ENCODE measurements around the gene SHISAL2B.

SHISAL2B gene

DNA sequence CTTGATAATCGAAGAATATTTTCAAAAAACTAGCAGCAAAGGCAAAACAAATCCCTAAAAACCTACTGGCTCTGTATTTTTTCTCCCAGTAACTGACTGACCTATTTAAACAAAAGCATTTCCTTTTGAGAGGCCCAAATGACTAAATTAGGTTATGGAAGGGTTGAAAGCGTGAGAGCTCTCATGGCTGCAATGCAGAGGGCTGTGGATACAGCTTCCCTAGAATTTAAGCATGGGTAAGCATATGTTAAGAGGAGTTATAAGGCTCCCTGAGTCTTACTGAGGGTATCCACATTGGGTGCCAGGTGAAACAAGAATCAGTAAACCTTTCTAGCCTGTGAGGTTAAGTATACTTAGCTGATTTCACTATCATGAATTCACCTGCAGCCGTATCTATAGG lies 32.3 kb downstream of the SHISAL2B start:
- no peaks in the 10 kb centered on the region for H3K9me3 ChIP-seq (ENCODE audit: control extremely low read depth in 1 of 5, control insufficient read depth in 4 of 5, insufficient read depth in 2 of 5, low read depth in 1 of 5, low read length in 4 of 5)
- POLR2A ChIA-PET = interaction anchor here (0.5 kb wide), 1 partner anchor 10 kb away, joined by 4 read pairs; no protein-coding TSS in a partner anchor
- H3K4me3 ChIP-seq (ENCODE audit: control insufficient read depth in 1 of 7, extremely low read depth in 1 of 7, insufficient read depth in 4 of 7, low read depth in 2 of 7, low read length in 6 of 7) = no peak overlapping the region
- no peak for DNase-seq
- WGBS (ENCODE audit: insufficient coverage) = 100% methylated on average over 1 of the region's 3 CpGs
- H3K36me3 ChIP-seq (ENCODE audit: control insufficient read depth in 4 of 4, insufficient read depth in 4 of 4, low read length in 3 of 4) = peaks cover 4 to 23% (median 12%) of the 10 kb centered on the region in 4 experiments
- H3K27me3 ChIP-seq (replicated peaks in 2 of 5; ENCODE audit: control insufficient read depth in 4 of 5, insufficient read depth in 5 of 5, low read length in 4 of 5) = no peaks in the 10 kb centered on the region
- H3K27ac ChIP-seq (ENCODE audit: insufficient read depth in 1 of 2, low read depth in 1 of 2, low read length in 2 of 2, poor library complexity in 1 of 2, severe bottlenecking in 2 of 2) = no peak overlapping the region
- CTCF ChIA-PET = interaction anchor here (1.0 kb wide), 1 partner anchor 88 kb away, joined by 3 read pairs; no protein-coding TSS in a partner anchor
- H3K4me1 ChIP-seq (ENCODE audit: control extremely low read depth in 1 of 4, control insufficient read depth in 4 of 4, insufficient read depth in 4 of 4, low read length in 3 of 4) = no peaks in the 10 kb centered on the region

DNA sequence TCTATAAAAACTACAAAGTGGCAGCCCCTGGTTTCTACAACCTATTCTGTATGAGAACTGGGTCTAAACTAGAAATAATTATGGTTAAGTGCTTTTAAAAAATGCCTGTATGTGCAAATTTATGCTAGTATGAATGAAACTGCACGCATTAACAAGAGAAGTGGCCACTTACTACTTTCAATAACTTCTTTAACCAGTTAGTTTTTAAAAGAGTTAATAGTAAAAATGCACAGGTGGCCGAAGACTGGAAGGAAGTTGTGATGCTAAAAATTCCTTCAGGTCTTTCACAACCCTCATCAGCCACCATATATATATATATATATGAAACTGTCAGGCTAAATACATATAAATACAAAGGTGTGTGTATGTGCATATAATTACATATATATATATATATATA lies 36.8 kb downstream of the SHISAL2B start:
- DNase-seq = no peak
- WGBS (ENCODE audit: insufficient coverage) = no CpG with 5 or more reads among the region's 2 CpGs
- H3K9me3 ChIP-seq (ENCODE audit: control extremely low read depth in 1 of 5, control insufficient read depth in 4 of 5, insufficient read depth in 2 of 5, low read depth in 1 of 5, low read length in 4 of 5) = no peaks in the 10 kb centered on the region
- H3K27me3 ChIP-seq (replicated peaks in 2 of 5; ENCODE audit: control insufficient read depth in 4 of 5, insufficient read depth in 5 of 5, low read length in 4 of 5) = no peaks in the 10 kb centered on the region
- ChIA-PET CTCF (no interaction called here), POLR2A (no interaction called here)
- H3K27ac ChIP-seq (ENCODE audit: insufficient read depth in 1 of 2, low read depth in 1 of 2, low read length in 2 of 2, poor library complexity in 1 of 2, severe bottlenecking in 2 of 2) = no peak overlapping the region
- no peaks in the 10 kb centered on the region for H3K4me1 ChIP-seq (ENCODE audit: control extremely low read depth in 1 of 4, control insufficient read depth in 4 of 4, insufficient read depth in 4 of 4, low read length in 3 of 4)
- H3K4me3 ChIP-seq (ENCODE audit: control insufficient read depth in 1 of 7, extremely low read depth in 1 of 7, insufficient read depth in 4 of 7, low read depth in 2 of 7, low read length in 6 of 7) = no peak overlapping the region
- peaks cover 8 to 30% (median 19%) of the 10 kb centered on the region in 4 experiments for H3K36me3 ChIP-seq (ENCODE audit: control insufficient read depth in 4 of 4, insufficient read depth in 4 of 4, low read length in 3 of 4)

GRCh38 chr5:64742411-64742810 lies 52.1 kb downstream of the SHISAL2B start:
- Histone ChIP-seq H3K9me3 (ENCODE audit: control extremely low read depth in 1 of 5, control insufficient read depth in 4 of 5, insufficient read depth in 2 of 5, low read depth in 1 of 5, low read length in 4 of 5) (no peaks in the 10 kb centered on the region), H3K4me3 (ENCODE audit: control insufficient read depth in 1 of 7, extremely low read depth in 1 of 7, insufficient read depth in 4 of 7, low read depth in 2 of 7, low read length in 6 of 7) (no peak overlapping the region), H3K36me3 (ENCODE audit: control insufficient read depth in 4 of 4, insufficient read depth in 4 of 4, low read length in 3 of 4) (peaks cover 0 to 26% (median 18%) of the 10 kb centered on the region in 4 experiments), H3K4me1 (ENCODE audit: control extremely low read depth in 1 of 4, control insufficient read depth in 4 of 4, insufficient read depth in 4 of 4, low read length in 3 of 4) (no peaks in the 10 kb centered on the region), H3K27ac (ENCODE audit: insufficient read depth in 1 of 2, low read depth in 1 of 2, low read length in 2 of 2, poor library complexity in 1 of 2, severe bottlenecking in 2 of 2) (no peak overlapping the region), H3K27me3 (replicated peaks in 2 of 5; ENCODE audit: control insufficient read depth in 4 of 5, insufficient read depth in 5 of 5, low read length in 4 of 5) (no peaks in the 10 kb centered on the region)
- no CpG with 5 or more reads among the region's 1 CpG for WGBS (ENCODE audit: insufficient coverage)
- no peak for DNase-seq
- ChIA-PET CTCF (no interaction called here), POLR2A (no interaction called here)

- ChIA-PET POLR2A (no interaction called here), CTCF (no interaction called here)
- Histone ChIP-seq H3K27ac (ENCODE audit: insufficient read depth in 1 of 2, low read depth in 1 of 2, low read length in 2 of 2, poor library complexity in 1 of 2, severe bottlenecking in 2 of 2) (no peak overlapping the region), H3K36me3 (ENCODE audit: control insufficient read depth in 4 of 4, insufficient read depth in 4 of 4, low read length in 3 of 4) (peaks cover 0 to 26% (median 17%) of the 10 kb centered on the region in 4 experiments), H3K9me3 (ENCODE audit: control extremely low read depth in 1 of 5, control insufficient read depth in 4 of 5, insufficient read depth in 2 of 5, low read depth in 1 of 5, low read length in 4 of 5) (no peaks in the 10 kb centered on the region), H3K4me1 (ENCODE audit: control extremely low read depth in 1 of 4, control insufficient read depth in 4 of 4, insufficient read depth in 4 of 4, low read length in 3 of 4) (no peaks in the 10 kb centered on the region), H3K4me3 (ENCODE audit: control insufficient read depth in 1 of 7, extremely low read depth in 1 of 7, insufficient read depth in 4 of 7, low read depth in 2 of 7, low read length in 6 of 7) (no peak overlapping the region), H3K27me3 (replicated peaks in 2 of 5; ENCODE audit: control insufficient read depth in 4 of 5, insufficient read depth in 5 of 5, low read length in 4 of 5) (no peaks in the 10 kb centered on the region)
- DNase-seq = no peak
Observed at GRCh38 chr5:64742821-64743220, 52.5 kb downstream of the SHISAL2B start.

GRCh38 chr5:64744914-64745313 lies 54.6 kb downstream of the SHISAL2B start:
- WGBS (ENCODE audit: insufficient coverage) = 89% methylated on average over 1 of the region's 1 CpG
- POLR2A ChIA-PET = no interaction called here
- Histone ChIP-seq H3K9me3 (ENCODE audit: control extremely low read depth in 1 of 5, control insufficient read depth in 4 of 5, insufficient read depth in 2 of 5, low read depth in 1 of 5, low read length in 4 of 5) (no peaks in the 10 kb centered on the region), H3K4me3 (ENCODE audit: control insufficient read depth in 1 of 7, extremely low read depth in 1 of 7, insufficient read depth in 4 of 7, low read depth in 2 of 7, low read length in 6 of 7) (no peak overlapping the region), H3K27me3 (replicated peaks in 2 of 5; ENCODE audit: control insufficient read depth in 4 of 5, insufficient read depth in 5 of 5, low read length in 4 of 5) (no peaks in the 10 kb centered on the region), H3K27ac (ENCODE audit: insufficient read depth in 1 of 2, low read depth in 1 of 2, low read length in 2 of 2, poor library complexity in 1 of 2, severe bottlenecking in 2 of 2) (no peak overlapping the region), H3K36me3 (ENCODE audit: control insufficient read depth in 4 of 4, insufficient read depth in 4 of 4, low read length in 3 of 4) (peaks cover 0 to 14% (median 5%) of the 10 kb centered on the region in 4 experiments), H3K4me1 (ENCODE audit: control extremely low read depth in 1 of 4, control insufficient read depth in 4 of 4, insufficient read depth in 4 of 4, low read length in 3 of 4) (no peaks in the 10 kb centered on the region)
- DNase-seq = no peak
- CTCF ChIA-PET = no interaction called here

DNA sequence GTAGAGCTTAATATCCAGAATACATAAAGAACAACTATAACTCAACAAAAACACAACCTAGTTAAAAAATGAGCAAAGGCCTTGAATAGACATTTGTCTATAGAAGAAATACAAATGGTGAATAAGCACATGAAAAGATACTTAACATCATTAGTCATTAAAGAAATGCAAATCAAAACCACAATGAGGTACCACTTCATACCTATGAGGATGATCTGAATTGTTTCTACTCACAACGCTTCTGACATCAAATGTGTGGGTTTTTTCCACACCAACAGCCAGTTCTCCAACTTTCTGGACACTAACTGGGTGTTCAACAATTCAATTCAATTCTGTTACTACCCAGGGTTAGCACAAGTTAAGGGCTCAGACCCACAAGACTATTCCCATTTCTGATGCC lies 56.1 kb downstream of the SHISAL2B start:
- CTCF ChIA-PET = no interaction called here
- no peaks in the 10 kb centered on the region for H3K9me3 ChIP-seq (ENCODE audit: control extremely low read depth in 1 of 5, control insufficient read depth in 4 of 5, insufficient read depth in 2 of 5, low read depth in 1 of 5, low read length in 4 of 5)
- WGBS (ENCODE audit: insufficient coverage) = 100% methylated on average over 1 of the region's 1 CpG

GRCh38 chr5:64749385-64749784 lies 59.1 kb downstream of the SHISAL2B start:
- DNase-seq = no peak
- Histone ChIP-seq H3K4me1 (ENCODE audit: control extremely low read depth in 1 of 4, control insufficient read depth in 4 of 4, insufficient read depth in 4 of 4, low read length in 3 of 4) (no peaks in the 10 kb centered on the region), H3K36me3 (ENCODE audit: control insufficient read depth in 4 of 4, insufficient read depth in 4 of 4, low read length in 3 of 4) (peaks cover 0 to 17% (median 6%) of the 10 kb centered on the region in 4 experiments), H3K4me3 (ENCODE audit: control insufficient read depth in 1 of 7, extremely low read depth in 1 of 7, insufficient read depth in 4 of 7, low read depth in 2 of 7, low read length in 6 of 7) (no peak overlapping the region), H3K9me3 (ENCODE audit: control extremely low read depth in 1 of 5, control insufficient read depth in 4 of 5, insufficient read depth in 2 of 5, low read depth in 1 of 5, low read length in 4 of 5) (no peaks in the 10 kb centered on the region), H3K27me3 (replicated peaks in 2 of 5; ENCODE audit: control insufficient read depth in 4 of 5, insufficient read depth in 5 of 5, low read length in 4 of 5) (no peaks in the 10 kb centered on the region), H3K27ac (ENCODE audit: insufficient read depth in 1 of 2, low read depth in 1 of 2, low read length in 2 of 2, poor library complexity in 1 of 2, severe bottlenecking in 2 of 2) (no peak overlapping the region)
- POLR2A ChIA-PET = no interaction called here
- no CpG with 5 or more reads among the region's 4 CpGs for WGBS (ENCODE audit: insufficient coverage)
- CTCF ChIA-PET = interaction anchor here (0.9 to 1.0 kb wide), 3 partner anchors 9 to 17 kb away, joined by 3 to 7 read pairs (median 3); no protein-coding TSS in a partner anchor

More for the DNA sequence above, 56.1 kb downstream of the SHISAL2B start:
- no peaks in the 10 kb centered on the region for H3K4me1 ChIP-seq (ENCODE audit: control extremely low read depth in 1 of 4, control insufficient read depth in 4 of 4, insufficient read depth in 4 of 4, low read length in 3 of 4)
- no peak for DNase-seq
- H3K4me3 ChIP-seq (ENCODE audit: control insufficient read depth in 1 of 7, extremely low read depth in 1 of 7, insufficient read depth in 4 of 7, low read depth in 2 of 7, low read length in 6 of 7) = no peak overlapping the region
- no peaks in the 10 kb centered on the region for H3K27me3 ChIP-seq (replicated peaks in 2 of 5; ENCODE audit: control insufficient read depth in 4 of 5, insufficient read depth in 5 of 5, low read length in 4 of 5)
- POLR2A ChIA-PET = no interaction called here
- H3K27ac ChIP-seq (ENCODE audit: insufficient read depth in 1 of 2, low read depth in 1 of 2, low read length in 2 of 2, poor library complexity in 1 of 2, severe bottlenecking in 2 of 2) = no peak overlapping the region
- peaks cover 0 to 6% (median 0%) of the 10 kb centered on the region in 4 experiments for H3K36me3 ChIP-seq (ENCODE audit: control insufficient read depth in 4 of 4, insufficient read depth in 4 of 4, low read length in 3 of 4)

Data from common myeloid progenitor, CD34-positive (primary cell).